ENCODE data around the gene CBX8.

CBX8 gene

DNA sequence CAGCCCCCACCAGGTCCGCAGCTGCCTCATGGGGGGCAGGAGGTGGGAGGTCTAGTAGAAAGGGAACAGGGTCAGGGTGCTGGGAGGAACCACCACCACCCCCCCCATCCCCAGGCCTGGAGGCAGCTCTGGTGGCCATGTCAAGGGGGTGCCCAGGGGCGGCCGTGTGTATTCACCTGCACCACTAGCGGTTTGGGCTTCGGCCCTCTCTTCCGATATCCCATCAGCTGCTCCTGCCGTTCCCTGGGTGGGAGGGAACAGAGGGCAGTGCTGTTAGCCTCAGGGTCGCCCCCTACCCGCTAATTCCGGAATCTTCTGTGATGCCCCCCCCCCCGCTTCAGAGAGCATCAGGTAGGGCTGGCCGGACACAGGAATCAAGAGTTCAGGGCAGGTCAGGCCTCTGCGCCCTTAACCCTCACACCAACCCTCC lies 38.6 kb upstream of the CBX8 start:
- no peak for DNase-seq (ENCODE audit: low read depth)

DNA sequence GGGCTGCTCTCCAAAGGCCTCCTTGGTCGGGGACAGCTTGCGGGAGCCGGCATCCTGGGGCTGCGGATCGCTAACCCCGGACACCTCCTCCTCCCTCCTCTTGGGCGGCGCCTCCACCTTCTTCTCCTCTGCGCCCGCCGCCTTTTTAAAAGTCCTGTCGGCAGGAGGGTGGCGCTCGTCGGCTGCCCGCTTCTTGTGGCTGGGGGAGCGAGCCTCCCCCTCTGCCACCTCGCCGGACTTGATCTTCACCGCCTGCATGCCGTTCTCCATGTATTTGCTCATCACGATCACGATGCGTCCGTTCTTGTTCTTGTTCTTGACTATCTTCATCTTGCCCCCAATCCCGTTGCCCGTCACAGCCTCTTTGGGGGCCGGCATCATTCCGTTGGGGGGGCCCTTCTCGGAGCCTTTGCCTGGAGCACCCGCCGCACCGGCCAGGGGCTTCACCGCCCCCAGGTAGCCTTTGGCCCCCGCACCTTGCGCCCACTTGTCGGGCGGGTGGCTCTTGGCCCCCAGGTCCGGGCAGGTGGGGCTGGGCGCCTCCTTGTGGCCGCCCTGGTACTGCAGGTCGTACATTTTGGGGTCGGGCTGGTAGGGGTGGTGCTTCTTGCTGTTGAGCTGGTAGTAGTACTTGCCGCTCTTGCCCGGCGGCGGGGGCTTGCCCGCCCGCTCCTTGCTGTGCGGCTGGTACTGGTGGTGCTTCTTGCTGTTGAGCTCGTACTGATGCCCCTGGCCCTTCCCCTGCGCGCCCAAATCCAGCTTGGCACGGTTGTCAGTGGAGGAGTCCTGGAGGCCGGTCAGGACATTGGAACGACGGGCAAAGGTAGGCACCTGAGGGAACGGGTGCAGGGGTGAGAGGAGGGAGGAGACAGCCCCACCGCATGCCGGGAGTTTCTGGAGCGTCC lies 37.9 kb upstream of the CBX8 start:
- no peak for DNase-seq (ENCODE audit: low read depth)

DNA sequence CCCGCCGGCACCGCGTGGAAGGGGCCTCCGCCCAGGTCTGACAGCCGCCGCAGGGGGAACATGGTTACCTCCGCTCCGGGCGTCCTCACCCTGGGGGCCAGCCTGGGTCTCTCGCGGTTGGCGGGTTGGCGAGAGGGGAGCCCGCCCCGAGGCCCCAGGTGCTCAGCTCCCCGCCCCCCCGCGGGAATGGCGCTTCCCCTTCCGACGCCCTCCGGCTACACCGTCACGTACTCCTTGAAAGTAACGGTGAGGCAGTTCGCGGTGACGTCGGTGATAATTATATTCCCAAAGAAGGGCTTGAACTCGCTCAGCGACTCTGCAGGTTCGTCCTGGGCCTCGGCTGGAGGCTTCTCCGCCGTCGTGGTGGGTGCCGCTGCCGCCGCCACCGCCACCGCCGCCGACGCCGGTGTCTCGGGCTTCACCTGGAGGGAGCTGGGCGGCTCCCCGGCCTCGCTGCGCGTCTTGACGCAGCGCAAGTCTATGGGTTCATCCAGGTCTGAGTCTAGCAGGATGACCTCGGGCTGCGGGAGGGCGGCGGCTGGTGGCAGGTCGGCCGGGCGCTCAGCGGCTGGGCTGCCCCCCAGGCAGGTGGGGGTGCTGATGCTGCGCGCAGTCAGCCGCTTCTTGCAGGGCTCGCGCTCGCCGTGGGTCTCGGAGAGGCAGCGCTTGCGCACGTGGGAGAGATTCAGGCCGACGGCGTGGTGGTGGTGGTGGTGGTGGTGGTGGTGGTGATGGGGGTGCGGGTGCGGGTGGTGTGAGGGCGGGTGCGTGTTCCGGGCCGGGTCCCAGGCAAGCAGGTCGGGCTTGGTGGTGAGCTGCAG lies 37.1 kb upstream of the CBX8 start:
- DNase-seq (ENCODE audit: low read depth): no peak

DNA sequence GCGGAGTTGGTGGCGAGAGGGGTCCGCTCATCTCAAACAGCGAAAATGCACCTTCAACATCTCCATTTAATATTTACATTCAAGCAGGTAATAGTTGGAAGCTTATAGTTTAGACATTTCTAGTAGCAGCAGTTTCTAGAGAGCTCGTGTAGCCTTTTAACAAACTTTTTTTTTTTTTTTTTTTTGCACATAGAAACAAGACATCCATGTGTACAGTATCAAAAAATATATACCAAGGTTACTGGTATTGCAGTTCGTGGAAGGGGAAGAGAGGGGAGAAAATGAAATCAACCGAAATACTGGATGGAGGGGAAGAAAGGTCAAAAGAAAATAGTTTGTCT lies 36.2 kb upstream of the CBX8 start:
- no peak for DNase-seq (ENCODE audit: low read depth)

DNA sequence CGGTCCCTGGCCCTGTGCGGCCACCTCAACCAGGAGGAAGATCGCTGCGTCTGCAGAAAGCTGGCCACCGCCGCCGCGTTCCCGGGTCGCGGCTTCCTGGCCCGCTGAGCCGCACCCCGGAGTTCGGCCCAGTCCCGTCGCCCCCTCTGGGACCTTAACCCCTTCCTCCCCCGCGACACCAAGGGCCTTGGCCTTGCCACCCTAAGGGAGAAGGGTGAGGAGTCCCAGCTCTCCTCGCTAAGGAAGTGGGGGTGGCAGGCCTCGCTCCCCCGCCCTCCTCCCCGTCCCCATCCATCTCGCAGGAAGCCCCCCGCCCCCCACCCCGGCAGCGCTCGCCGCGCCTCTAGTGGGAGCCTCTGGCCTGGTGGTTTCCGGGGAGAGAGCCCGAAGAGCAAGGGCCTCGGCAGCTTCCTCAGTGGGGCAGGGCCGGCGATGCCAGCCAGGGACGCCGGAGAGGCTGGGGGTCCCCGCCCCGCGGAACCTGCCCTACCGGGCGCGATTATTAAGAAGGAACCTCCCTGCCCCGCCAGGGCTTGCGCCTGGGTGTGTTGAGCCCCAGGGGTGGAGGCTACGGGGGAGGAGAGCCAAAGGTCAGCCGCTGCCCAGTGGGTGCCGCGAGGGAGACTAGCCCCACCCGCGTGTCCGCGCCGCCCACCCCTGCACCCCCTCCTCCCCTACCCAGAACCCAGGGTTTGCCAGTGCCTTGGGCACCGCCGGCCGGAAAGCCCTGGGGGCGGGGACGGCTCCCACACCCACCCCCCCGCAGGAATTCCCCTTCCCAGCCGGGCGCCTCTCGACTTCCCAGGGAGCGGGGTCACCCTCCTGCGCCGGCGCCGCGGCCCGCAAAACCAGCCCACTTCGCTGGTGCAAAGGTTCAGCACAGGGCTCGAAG lies 35.6 kb upstream of the CBX8 start:
- DNase-seq (ENCODE audit: low read depth): no peak

DNA sequence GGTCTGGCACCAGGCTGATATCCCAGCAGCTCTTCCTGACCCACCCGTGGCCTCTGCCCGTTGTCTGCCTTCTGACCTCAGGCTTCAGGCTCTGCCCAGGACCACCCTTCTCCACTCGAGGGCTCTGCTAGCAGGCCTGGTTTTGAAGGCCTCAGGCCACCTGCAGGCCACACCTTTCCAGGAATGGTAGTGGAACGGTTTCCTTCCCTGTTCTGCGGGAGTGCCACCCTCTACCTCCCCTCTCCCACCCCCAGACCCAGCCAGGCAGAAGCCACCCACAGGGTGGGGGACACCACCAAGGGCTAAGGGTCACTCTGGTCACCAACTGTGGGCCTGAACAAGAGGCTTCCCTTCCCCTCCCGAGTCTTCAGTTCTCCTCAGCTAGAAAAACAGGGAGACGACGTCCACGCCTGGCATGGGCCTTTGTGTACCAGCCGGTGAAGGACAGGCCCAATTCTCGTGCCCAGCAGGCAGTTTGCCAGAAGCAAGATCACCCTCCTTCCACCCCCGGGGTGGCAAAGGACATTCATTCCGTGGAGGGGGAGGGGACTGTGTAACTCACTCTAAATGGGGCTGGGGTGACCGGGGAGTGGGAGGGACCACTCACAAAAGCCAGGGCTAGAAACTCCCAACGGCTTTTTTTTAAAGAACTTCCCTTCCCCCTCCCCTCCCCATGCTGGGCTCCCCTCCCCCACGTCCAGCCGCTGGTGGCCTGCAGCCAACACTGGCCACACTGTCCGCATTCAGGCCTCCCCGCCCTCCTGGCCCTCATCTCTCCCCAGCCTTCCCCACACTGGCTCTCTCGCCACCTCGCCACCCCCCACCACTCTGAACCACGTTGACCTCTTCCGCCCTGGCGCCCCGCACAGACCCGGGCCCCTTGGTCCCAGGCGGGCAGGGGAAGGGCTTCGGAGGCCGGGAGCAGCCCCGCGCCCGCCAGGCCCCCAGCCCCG lies 34.7 kb upstream of the CBX8 start:
- no peak for DNase-seq (ENCODE audit: low read depth)

DNA sequence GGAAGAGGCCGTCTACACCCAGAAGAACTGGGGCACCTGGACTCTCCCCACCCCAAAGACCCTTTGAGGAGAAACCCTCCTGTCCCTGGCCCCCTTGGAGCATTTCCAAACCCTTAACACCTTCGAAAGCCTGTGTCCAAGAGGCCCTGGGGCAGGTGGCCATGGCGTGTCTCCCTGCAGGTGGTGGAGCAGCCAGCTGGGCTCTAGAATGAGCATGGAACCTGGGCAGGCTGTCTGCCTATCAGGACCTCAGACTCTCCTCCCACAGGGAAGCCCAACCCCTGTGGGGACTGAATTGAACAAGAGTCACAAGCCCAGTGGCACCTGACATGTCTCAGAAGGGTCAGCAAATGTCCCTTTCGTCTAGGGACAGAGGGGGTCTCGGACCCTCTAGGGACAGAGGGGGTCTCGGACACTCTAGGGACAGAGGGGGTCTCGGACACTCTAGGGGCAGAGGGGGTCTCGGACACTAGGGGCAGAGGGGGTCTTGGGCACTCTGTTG lies 33.9 kb upstream of the CBX8 start:
- DNase-seq (ENCODE audit: low read depth): no peak

DNA sequence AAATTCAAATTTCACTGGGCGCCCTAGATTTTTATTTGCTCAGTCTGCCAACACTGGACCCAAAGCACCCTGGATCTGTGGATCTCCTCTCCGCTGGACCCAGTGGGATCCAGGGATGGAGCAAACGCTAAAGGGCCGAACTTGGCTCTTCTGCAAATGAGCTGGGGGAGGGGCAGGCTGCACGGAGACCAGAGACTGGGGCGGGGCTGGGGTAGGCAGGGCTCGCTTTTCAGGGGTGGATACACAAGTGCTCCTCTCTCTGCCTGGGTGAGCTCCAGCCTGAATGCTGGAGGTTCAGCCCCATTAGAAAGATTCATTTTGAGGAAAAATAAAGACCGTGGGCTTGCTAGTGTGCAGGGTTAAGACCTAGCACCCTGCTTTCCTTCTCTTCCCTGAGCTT lies 33.4 kb upstream of the CBX8 start:
- no peak for DNase-seq (ENCODE audit: low read depth)

DNA sequence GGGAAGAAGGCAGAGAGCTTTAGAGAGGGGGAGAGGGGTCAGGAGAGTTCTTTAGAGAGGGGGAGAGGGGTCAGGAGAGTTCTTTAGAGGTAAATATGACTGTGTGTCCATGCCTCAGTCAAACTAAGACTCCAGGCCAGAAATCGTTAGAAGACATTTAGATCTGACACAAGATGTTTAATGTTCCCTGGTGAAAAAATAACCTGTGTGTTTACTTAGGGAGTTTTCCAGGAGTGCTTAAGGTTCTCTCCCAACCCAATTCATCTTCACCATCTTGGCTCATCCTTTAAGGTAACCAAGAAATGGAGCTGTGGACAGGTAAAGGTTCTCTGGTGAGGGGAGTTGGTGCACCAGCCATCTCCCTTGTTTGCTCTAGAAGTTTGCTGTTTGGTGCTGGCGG lies 32.6 kb upstream of the CBX8 start:
- DNase-seq (ENCODE audit: low read depth): no peak

DNA sequence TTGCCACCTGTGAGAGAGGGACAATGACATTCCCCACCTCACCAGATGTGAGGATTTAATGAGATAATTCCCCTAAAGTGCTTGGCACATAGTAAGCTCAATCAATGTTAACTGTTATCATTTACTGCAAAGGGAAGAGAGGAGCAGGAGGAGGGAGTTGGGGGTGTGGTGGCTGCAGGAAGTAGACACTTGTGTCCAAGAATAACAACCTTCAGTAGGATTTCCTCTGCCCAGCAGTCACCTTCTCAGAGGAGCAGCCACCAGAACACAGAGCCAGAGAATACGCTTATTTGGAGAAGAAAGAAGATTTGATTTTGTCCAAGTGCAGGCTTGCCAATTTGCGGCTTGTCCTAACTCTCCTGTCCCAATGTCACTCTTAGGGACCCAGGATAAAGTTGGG lies 32.1 kb upstream of the CBX8 start:
- DNase-seq (ENCODE audit: low read depth): no peak

DNA sequence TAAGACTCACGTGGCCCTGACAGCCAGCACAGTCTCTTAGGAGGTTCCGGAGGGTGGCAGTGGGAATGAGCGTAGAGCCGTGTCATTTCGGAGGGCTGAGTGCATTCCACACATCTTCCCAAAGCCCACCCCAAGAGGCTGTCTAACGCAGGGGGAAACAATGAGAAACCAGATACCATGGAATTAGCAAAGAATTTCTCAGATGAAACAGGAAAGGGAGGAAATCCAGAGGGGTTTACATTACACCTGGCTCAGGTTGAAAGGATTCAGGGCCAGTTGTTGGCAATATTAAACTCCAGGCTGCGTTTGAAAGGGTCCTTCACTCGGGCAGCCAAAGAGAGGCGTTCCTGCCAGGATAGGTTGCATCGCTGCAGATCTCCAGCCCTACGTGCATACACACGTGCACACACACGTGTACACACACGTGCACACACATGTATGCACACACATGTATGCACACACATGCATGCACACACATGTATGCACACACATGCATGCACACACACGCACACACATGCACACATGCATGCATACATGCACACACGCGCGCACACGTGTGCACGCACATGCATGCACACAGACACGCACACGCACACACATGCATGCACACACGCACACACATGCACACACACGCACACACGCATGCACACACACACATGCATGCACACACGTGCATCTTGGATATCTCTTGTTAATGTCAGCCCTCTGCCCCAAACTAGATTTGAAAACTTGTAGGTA lies 30.1 kb upstream of the CBX8 start:
- DNase-seq (ENCODE audit: low read depth): no peak

DNA sequence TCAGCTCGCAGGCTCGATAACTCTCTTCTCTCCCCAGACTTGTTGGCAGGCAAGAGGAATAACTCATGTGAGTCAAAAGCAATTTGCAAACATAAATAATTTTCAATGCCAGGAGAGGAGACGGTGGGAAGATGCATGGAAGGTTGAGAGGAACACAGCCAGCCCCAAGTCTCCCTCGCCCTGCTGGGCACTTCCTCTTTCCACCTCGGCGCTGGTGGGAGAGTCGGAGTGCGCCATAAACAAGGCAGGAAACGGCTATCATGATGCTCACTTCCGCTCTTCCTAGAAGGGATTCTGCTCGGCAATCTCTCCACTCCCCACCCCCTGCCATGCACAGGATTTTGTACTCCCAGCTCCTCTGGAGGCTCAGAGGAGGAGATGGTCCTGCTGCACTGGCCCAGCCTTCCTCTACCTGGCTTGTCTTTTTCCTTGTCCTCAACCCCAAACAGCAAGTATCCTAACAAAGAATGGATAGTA lies 29.4 kb upstream of the CBX8 start:
- no peak for DNase-seq (ENCODE audit: low read depth)

DNA sequence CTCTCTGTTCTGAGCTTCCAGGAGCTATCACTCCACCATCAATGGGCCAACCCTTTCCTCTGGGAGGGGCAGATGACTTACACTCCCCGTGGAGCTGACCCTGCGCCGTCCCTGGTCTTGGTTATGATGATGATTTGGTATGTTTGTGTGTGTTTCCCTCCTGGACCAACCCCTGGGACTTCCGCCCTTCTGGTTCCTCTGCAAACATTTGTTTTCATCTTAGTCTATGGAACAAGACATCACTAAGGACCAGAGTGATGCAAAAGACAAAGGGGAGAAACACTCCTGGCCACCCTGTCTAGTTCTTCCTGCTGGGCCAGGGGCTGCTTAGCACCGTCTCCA lies 28.7 kb upstream of the CBX8 start:
- DNase-seq (ENCODE audit: low read depth): no peak

DNA sequence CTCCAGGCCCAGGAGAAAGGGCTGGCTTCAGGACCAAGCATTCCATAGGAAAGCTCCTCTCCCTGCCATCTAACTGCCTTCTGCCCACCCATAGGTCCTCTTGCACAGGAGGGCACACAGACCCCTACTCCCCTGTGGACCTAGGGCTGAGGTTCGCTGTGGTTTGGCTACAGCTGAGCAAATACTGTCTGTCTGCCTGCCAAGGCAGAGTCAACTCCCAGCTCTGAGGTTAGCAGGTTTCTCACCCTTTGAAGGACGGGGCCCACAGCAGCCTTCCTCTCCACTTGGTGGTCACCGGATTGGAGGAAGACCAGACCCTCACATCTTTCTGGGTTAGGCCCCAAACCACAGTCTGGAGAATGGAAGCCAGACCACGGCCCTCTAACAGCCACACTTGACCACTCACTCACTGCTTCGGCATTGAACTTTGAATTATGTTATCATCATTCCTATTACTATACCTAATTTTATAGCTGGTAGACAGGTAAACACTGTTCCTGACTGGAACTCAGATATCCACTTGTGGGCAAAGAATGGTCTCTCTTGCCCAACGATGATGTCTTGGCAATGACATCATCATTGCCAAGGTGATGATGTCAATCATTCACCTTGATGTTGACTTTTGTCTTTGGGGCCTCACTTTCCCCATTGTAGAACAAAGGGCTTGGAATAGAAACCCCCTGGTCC lies 28.2 kb upstream of the CBX8 start:
- no peak for DNase-seq (ENCODE audit: low read depth)

DNA sequence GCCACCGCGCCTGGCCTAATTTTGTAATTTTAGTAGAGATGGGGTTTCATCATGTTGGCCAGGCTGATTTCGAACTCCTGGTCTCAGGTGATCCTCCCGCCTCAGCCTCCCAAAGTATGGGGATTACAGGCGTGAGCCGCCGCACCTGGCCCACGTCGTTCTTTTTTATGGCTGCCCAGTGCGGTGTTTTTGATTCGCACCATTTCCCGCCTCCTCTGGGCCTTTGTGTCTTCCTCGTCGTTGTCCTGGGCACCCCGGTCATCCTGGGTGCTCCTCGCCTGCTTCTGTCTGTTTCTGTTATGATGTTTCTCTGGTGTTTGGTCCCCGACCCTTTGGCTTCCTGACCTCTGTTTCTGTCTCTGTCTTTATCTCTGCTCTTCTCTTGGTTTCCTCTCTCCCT lies 27.4 kb upstream of the CBX8 start:
- no peak for DNase-seq (ENCODE audit: low read depth)

DNA sequence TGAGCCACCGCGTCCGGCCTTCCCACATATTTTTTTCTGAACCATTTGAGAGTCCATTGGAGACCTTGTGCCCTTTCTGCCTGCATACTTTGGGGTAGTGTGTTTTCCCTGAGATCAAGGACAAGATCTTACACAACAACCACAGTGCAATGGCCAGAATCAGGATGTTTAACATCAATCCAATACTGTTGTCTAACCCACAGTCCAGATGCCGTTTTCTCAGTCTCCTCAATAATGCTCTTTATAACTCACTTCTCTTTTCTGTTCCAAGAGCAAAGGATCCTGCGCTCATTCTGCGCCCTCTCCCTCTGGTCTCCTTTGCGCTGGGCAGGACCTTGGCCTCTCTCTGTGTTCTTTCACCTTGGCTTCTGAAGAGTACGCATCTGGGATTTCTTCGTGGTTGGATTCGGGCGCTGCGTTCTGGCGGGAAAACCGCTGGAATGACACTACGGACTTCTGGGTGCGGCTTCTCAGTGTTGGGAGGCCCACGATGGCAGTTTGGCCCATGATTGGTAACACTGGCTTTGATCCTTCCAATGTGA lies 25.8 kb upstream of the CBX8 start:
- DNase-seq (ENCODE audit: low read depth): no peak

DNA sequence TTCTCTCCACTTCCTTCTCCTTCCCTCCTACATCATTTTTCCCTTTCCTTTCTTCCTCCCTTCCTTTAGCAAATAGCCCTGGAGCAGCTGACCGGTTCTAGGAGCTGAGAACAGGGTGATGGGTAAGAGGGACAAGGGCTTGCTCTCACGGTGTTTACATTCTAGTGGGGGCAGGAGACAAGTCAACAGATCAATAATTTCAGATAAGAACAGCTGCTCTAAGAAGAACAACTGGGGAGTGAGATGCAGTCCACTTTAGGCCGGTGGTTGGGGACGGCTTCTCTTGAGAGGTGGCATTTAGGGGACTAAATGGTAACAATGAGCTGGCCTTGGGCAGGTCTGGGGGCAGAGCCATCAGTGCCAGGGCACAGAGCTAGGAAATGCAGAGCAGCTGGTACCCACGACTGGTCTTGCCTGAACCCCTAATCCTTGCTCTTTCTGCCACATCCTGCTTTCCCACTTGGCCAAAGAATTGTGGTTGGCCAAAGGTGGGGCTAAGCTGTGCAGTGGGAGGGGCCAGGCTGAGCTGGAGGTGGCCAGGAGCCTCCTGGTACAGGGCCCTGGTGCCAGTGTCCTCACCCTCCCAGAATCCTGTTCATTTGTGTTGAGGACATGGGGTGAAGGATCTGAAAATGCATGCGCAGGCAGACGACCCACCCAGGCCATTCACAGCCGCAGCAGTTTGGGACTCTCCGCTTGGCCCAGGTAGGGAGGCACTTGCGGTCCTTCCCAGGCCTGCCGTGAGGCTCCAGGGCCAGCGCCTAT lies 24.6 kb upstream of the CBX8 start:
- DNase-seq (ENCODE audit: low read depth): no peak

DNA sequence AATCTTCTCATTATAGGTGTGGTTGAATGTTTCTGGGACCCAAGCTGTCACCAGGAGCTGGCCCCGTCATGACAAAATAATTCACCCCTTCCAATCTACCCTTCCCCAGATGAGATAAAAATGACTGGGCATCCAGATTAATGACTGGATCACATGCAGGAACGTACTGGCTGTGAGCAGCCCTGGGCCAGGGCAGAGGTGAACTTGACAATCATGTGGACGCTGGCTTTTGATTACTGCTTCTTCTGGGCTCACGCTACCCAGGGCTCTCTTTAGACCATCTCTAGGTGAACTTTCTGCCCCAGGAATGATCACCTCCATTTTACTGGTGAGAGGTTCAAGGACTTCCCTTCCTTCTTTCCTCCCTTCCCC lies 24.1 kb upstream of the CBX8 start:
- DNase-seq (ENCODE audit: low read depth): no peak
